HEK293 (cell line): Measurements from ENCODE around the gene SLC9C2.

ENCODE experiments used
- CTCF ChIA-PET: fragments of 350-600 bp; formaldehyde crosslinking; extraction: SDS; loops from one replicate; lab custom pipeline; 2021; ENCODE audit warnings: antibody characterized with exemption; lab: Yijun Ruan, JAX
- POLR2A ChIA-PET: fragments of 300-600 bp; formaldehyde crosslinking; extraction: SDS; loops from one replicate; lab custom pipeline; 2020; ENCODE audit warnings: antibody characterized with exemption, inconsistent platforms; lab: Yijun Ruan, JAX
- H3K27ac ChIP-seq: fragments of 200-500 bp; sonication (Bioruptor generic); 2 replicates; pipeline ENCODE4 v1.5.1; 2014; ENCODE audit warnings: low read depth, low read length, control low read depth, inconsistent platforms; ENCODE audit errors: extremely low read depth
- H3K36me3 ChIP-seq, 2 experiments: fragments of 200-500 bp in 1 of 2; sonication (Bioruptor generic) in 1 of 2; 1 replicate in 1 of 2; 2 replicates in 1 of 2; pipeline ENCODE4 v1.5.1; 2014 to 2017; ENCODE audit warnings: inconsistent platforms in 2 of 2, low read length in 2 of 2; ENCODE audit not compliant: control insufficient read depth in 2 of 2, insufficient read depth in 1 of 2
- H3K4me1 ChIP-seq: fragments of 200-500 bp; sonication (Bioruptor generic); 2 replicates; pipeline ENCODE4 v1.5.1; 2014; ENCODE audit warnings: mild to moderate bottlenecking, low read length, inconsistent platforms; ENCODE audit not compliant: control insufficient read depth, insufficient read depth
- H3K4me3 ChIP-seq: 2 replicates; pipeline ENCODE4 v1.5.1; 2011; ENCODE audit warnings: low read depth, mild to moderate bottlenecking, control low read depth, low read length, moderate library complexity
- H3K9me3 ChIP-seq: fragments of 200-500 bp; sonication (Bioruptor generic); 2 replicates; pipeline ENCODE4 v1.5.1; 2014; ENCODE audit warnings: low read depth, low read length, inconsistent platforms; ENCODE audit not compliant: control insufficient read depth, insufficient read depth
- FEZF1 ChIP-seq: fragments of 450-650 bp; formaldehyde crosslinking; IDR thresholded peaks from 2 replicates; pipeline ENCODE4 v1.5.1; 2016; ENCODE audit warnings: missing biosample characterization, missing genetic modification characterization
- GLI4 ChIP-seq: fragments of 450-650 bp; formaldehyde crosslinking; IDR thresholded peaks from 2 replicates; pipeline ENCODE4 v1.5.1; 2016; ENCODE audit warnings: missing biosample characterization, missing genetic modification characterization
- GLIS2 ChIP-seq: fragments of 450-650 bp; formaldehyde crosslinking; IDR thresholded peaks from 2 replicates; pipeline ENCODE4 v1.5.1; 2016; ENCODE audit warnings: missing biosample characterization, missing genetic modification characterization
- KLF10 ChIP-seq: fragments of 450-650 bp; IDR thresholded peaks from 2 replicates; pipeline ENCODE4 v1.5.1; 2018; ENCODE audit warnings: missing biosample characterization, mild to moderate bottlenecking, missing genetic modification characterization
- KLF8 ChIP-seq: fragments of 450-650 bp; formaldehyde crosslinking; IDR thresholded peaks from 2 replicates; pipeline ENCODE4 v1.5.1; 2016; ENCODE audit warnings: missing biosample characterization, missing genetic modification characterization
- MZF1 ChIP-seq: fragments of 450-650 bp; formaldehyde crosslinking; IDR thresholded peaks from 2 replicates; pipeline ENCODE4 v1.5.1; 2017; ENCODE audit warnings: missing biosample characterization, missing genetic modification characterization, borderline replicate concordance
- SP7 ChIP-seq: fragments of 450-650 bp; formaldehyde crosslinking; IDR thresholded peaks from 2 replicates; pipeline ENCODE4 v1.5.1; 2016; ENCODE audit warnings: missing biosample characterization, missing genetic modification characterization
- ZBTB8A ChIP-seq: fragments of 450-650 bp; formaldehyde crosslinking; IDR thresholded peaks from 2 replicates; pipeline ENCODE4 v1.5.1; 2016; ENCODE audit warnings: missing biosample characterization, missing genetic modification characterization
- ZIC2 ChIP-seq: fragments of 450-650 bp; formaldehyde crosslinking; IDR thresholded peaks from 2 replicates; pipeline ENCODE4 v1.5.1; 2016; ENCODE audit warnings: missing biosample characterization, missing genetic modification characterization
- ZNF140 ChIP-seq: fragments of 450-650 bp; formaldehyde crosslinking; IDR thresholded peaks from 2 replicates; pipeline ENCODE4 v1.5.1; 2016; ENCODE audit warnings: missing biosample characterization, missing genetic modification characterization
- ZNF2 ChIP-seq: fragments of 450-650 bp; formaldehyde crosslinking; IDR thresholded peaks from 2 replicates; pipeline ENCODE4 v1.5.1; 2016; ENCODE audit warnings: missing biosample characterization, missing genetic modification characterization
- ZNF221 ChIP-seq: fragments of 450-650 bp; formaldehyde crosslinking; IDR thresholded peaks from 2 replicates; pipeline ENCODE4 v1.5.1; 2017; ENCODE audit warnings: missing biosample characterization, missing genetic modification characterization, borderline replicate concordance
- ZNF24 ChIP-seq: fragments of 450-650 bp; formaldehyde crosslinking; IDR thresholded peaks from 2 replicates; pipeline ENCODE4 v1.5.1; 2016; ENCODE audit warnings: missing biosample characterization, missing genetic modification characterization
- ZNF324 ChIP-seq: fragments of 450-650 bp; formaldehyde crosslinking; IDR thresholded peaks from 2 replicates; pipeline ENCODE4 v1.5.1; 2016; ENCODE audit warnings: missing biosample characterization, missing genetic modification characterization
- ZNF366 ChIP-seq: fragments of 450-650 bp; formaldehyde crosslinking; conservative IDR thresholded peaks from 2 replicates; pipeline ENCODE4 v1.5.1; 2016; ENCODE audit warnings: missing biosample characterization, missing genetic modification characterization
- ZNF404 ChIP-seq: fragments of 450-650 bp; formaldehyde crosslinking; IDR thresholded peaks from 2 replicates; pipeline ENCODE4 v1.5.1; 2017; ENCODE audit warnings: missing biosample characterization, missing genetic modification characterization
- ZNF423 ChIP-seq: fragments of 450-650 bp; formaldehyde crosslinking; IDR thresholded peaks from 2 replicates; pipeline ENCODE4 v1.5.1; 2016; ENCODE audit warnings: missing biosample characterization, missing genetic modification characterization
- ZNF426 ChIP-seq: fragments of 450-650 bp; formaldehyde crosslinking; IDR thresholded peaks from 2 replicates; pipeline ENCODE4 v1.5.1; 2017; ENCODE audit warnings: missing biosample characterization, missing genetic modification characterization, mild to moderate bottlenecking, inconsistent platforms, moderate library complexity
- ZNF501 ChIP-seq: fragments of 450-650 bp; formaldehyde crosslinking; IDR thresholded peaks from 2 replicates; pipeline ENCODE4 v1.5.1; 2016; ENCODE audit warnings: missing biosample characterization, missing genetic modification characterization
- ZNF518A ChIP-seq: fragments of 450-650 bp; formaldehyde crosslinking; conservative IDR thresholded peaks from 2 replicates; pipeline ENCODE4 v1.5.1; 2016; ENCODE audit warnings: low read depth, missing biosample characterization, missing genetic modification characterization
- ZNF544 ChIP-seq: fragments of 450-650 bp; formaldehyde crosslinking; IDR thresholded peaks from 2 replicates; pipeline ENCODE4 v1.5.0; 2017; ENCODE audit warnings: missing biosample characterization, missing genetic modification characterization
- ZNF600 ChIP-seq: fragments of 450-650 bp; formaldehyde crosslinking; IDR thresholded peaks from 2 replicates; pipeline ENCODE4 v1.5.1; 2016; ENCODE audit warnings: missing biosample characterization, missing genetic modification characterization
- ZNF692 ChIP-seq: fragments of 450-650 bp; formaldehyde crosslinking; IDR thresholded peaks from 2 replicates; pipeline ENCODE4 v1.5.1; 2016; ENCODE audit warnings: missing biosample characterization, missing genetic modification characterization
- TF ChIP-seq, protein P1 (sequence below): fragments of 450-650 bp; formaldehyde crosslinking; IDR thresholded peaks from 2 replicates; pipeline ENCODE4 v1.5.1; 2016; ENCODE audit warnings: missing biosample characterization, missing genetic modification characterization
- TF ChIP-seq, protein P2 (sequence below): fragments of 450-650 bp; formaldehyde crosslinking; IDR thresholded peaks from 2 replicates; pipeline ENCODE4 v1.5.1; 2016; ENCODE audit warnings: missing biosample characterization, missing genetic modification characterization

Gene SLC9C2

GRCh38 chr1:173477286-173478093 lies 125.4 kb downstream of the SLC9C2 start, which contains the start of gene PRDX6 (continued):
- TF ChIP-seq, protein P1, sequence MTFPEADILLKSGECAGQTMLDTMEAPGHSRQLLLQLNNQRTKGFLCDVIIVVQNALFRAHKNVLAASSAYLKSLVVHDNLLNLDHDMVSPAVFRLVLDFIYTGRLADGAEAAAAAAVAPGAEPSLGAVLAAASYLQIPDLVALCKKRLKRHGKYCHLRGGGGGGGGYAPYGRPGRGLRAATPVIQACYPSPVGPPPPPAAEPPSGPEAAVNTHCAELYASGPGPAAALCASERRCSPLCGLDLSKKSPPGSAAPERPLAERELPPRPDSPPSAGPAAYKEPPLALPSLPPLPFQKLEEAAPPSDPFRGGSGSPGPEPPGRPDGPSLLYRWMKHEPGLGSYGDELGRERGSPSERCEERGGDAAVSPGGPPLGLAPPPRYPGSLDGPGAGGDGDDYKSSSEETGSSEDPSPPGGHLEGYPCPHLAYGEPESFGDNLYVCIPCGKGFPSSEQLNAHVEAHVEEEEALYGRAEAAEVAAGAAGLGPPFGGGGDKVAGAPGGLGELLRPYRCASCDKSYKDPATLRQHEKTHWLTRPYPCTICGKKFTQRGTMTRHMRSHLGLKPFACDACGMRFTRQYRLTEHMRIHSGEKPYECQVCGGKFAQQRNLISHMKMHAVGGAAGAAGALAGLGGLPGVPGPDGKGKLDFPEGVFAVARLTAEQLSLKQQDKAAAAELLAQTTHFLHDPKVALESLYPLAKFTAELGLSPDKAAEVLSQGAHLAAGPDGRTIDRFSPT = 0 out of 2 replicates have a peak, but pooled peaks have one; percentile 55
- TF ChIP-seq ZNF140 (tag by site-specific recombination) = no peak
- 0 out of 2 replicates have a peak, but pooled peaks have one; percentile 8 for TF ChIP-seq ZNF518A
- no peak for TF ChIP-seq FEZF1 (tag by site-specific recombination)
- no peak for TF ChIP-seq ZNF404
- TF ChIP-seq ZNF544 (tag by site-specific recombination) = no peak

DNA sequence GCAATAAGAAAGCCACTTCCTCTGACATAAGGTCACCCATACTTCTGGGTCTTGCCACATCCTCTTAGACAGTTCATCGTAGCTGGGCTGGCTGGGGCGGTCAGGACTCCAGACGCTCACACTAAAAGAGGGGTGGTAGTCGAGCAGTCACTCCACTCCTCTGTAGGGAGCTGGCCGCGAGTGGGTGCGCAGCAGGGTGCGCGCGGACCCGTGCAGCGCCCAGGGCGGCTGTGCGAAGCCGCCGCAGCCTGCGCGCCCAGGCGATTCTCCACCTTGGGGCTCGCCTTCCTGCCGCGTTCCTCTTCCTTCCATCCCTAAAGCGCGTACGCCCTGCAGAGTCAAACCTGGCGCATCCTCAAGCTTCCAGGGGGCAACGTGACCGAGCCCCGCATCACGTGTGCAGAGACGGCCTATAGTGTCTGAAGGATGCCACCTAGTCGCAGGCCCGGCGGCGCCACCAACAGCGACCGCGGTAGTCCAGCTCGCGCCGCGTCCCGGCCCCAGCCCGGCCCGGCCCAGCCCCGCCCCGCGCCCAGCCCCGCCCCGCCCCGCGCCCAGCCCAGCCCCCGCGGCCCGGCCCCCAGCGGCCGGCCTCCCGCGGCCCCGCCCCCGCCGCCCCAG lies 126.1 kb downstream of the SLC9C2 start:
- peaks cover 6% of the 10 kb centered on the region for H3K4me1 ChIP-seq
- no peaks in the 10 kb centered on the region for H3K9me3 ChIP-seq
- peak overlapping the region; percentile 76 for H3K27ac ChIP-seq
- H3K4me3 ChIP-seq = peak overlapping the region; percentile 87
- CTCF ChIA-PET = interaction anchor here (1.4 kb wide), 1 partner anchor 77 kb away, joined by 3 read pairs; no protein-coding TSS in a partner anchor
- POLR2A ChIA-PET = interaction anchor here (0.6 to 2.6 kb wide), 15 partner anchors 10 to 944 kb away, joined by 3 to 24 read pairs (median 3); partner anchors contain the start of genes CENPL, DARS2, KLHL20 and ZBTB37
- peaks cover 0 to 33% of the 10 kb centered on the region in 2 experiments; a peak in 1 of 3 replicates for H3K36me3 ChIP-seq
- peak; percentile 64; the same call in 1 of the 2 replicates for TF ChIP-seq ZNF423 (tag by site-specific recombination)
- no peak for TF ChIP-seq MZF1
- peak; percentile 10; the same call in 1 of the 2 replicates for TF ChIP-seq ZNF692 (tag by site-specific recombination)
- TF ChIP-seq SP7 (tag by site-specific recombination) = peak; percentile 8; the same call in 1 of the 2 replicates
- TF ChIP-seq KLF8 = peak; percentile 63; the same call in 1 of the 2 replicates
- peak; percentile 43 for TF ChIP-seq ZNF2 (tag by site-specific recombination)
- peak; percentile 31 for TF ChIP-seq ZBTB8A (tag by site-specific recombination)
- TF ChIP-seq KLF10 (tag by site-specific recombination) = peak; percentile 31; the same call in 1 of the 2 replicates
- peak; percentile 87 for TF ChIP-seq ZNF366
- peak; percentile 34 for TF ChIP-seq GLIS2 (tag by site-specific recombination)
- TF ChIP-seq ZNF324 (tag by site-specific recombination) = no peak
- TF ChIP-seq, protein P2, sequence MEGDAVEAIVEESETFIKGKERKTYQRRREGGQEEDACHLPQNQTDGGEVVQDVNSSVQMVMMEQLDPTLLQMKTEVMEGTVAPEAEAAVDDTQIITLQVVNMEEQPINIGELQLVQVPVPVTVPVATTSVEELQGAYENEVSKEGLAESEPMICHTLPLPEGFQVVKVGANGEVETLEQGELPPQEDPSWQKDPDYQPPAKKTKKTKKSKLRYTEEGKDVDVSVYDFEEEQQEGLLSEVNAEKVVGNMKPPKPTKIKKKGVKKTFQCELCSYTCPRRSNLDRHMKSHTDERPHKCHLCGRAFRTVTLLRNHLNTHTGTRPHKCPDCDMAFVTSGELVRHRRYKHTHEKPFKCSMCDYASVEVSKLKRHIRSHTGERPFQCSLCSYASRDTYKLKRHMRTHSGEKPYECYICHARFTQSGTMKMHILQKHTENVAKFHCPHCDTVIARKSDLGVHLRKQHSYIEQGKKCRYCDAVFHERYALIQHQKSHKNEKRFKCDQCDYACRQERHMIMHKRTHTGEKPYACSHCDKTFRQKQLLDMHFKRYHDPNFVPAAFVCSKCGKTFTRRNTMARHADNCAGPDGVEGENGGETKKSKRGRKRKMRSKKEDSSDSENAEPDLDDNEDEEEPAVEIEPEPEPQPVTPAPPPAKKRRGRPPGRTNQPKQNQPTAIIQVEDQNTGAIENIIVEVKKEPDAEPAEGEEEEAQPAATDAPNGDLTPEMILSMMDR (tag by site-specific recombination) = peak; percentile 7; the same call in 1 of the 2 replicates
- peak; percentile 98 for TF ChIP-seq ZIC2 (tag by site-specific recombination)
- peak; percentile 67 for TF ChIP-seq ZNF600
- 0 out of 2 replicates have a peak, but pooled peaks have one; percentile 13 for TF ChIP-seq ZNF24 (tag by site-specific recombination)
- TF ChIP-seq GLI4 (tag by site-specific recombination) = no peak
- TF ChIP-seq ZNF221 (tag by site-specific recombination) = no peak
- peak; percentile 40; the same call in 1 of the 2 replicates for TF ChIP-seq ZNF501 (tag by site-specific recombination)
- no peak for TF ChIP-seq ZNF426 (tag by site-specific recombination)
